H1 (cell line): ENCODE results near the gene OR10R2. TPM values are rescaled to one million over a fixed set of nuclear protein-coding genes. Genes with fewer than 3 reads are reported as not detected.

Source experiments
- CHD7 ChIP-seq: fragments of 300-600 bp; sonication (generic); IDR thresholded peaks from 2 replicates; pipeline ENCODE4 v1.7.1; 2012; ENCODE audit warnings: low read length, moderate library complexity, mild to moderate bottlenecking, inconsistent platforms; ENCODE audit not compliant: insufficient replicate concordance
- GABPA ChIP-seq: IDR thresholded peaks from 2 replicates; pipeline ENCODE4 v1.6.1; 2011; ENCODE audit warnings: mild to moderate bottlenecking, low read length, moderate library complexity, borderline replicate concordance; ENCODE audit not compliant: insufficient read depth
- KDM4A ChIP-seq: IDR thresholded peaks from one replicate; pipeline ENCODE4 v1.7.1; 2012; ENCODE audit warnings: low read depth, mild to moderate bottlenecking, moderate library complexity, low read length, inconsistent platforms; ENCODE audit not compliant: severe bottlenecking
- RFX5 ChIP-seq: IDR thresholded peaks from 2 replicates; pipeline ENCODE4 v1.6.1; 2011; ENCODE audit warnings: low read depth, low read length, improper control_type of control experiment, borderline replicate concordance
- TEAD4 ChIP-seq: IDR thresholded peaks from 2 replicates; pipeline ENCODE4 v1.6.1; 2012; ENCODE audit warnings: low read depth, low read length, inconsistent platforms, mixed read lengths
- polyA plus RNA-seq, 7 experiments: library from polyadenylated mRNA; depleted of rRNA in 3 of 7; stranded (reverse) in 5 of 7; unstranded in 2 of 7; fragments of >200 nt in 5 of 7; fragments of 200-250 nt in 2 of 7; gene quantifications; 1 replicate in 5 of 7; 2 replicates in 1 of 7; 4 replicates in 1 of 7; pipeline versions ENCODE4 v1.2.1 to v1.2.3, GENCODE V29; 2011 to 2013; ENCODE audit warnings: missing spikeins in 2 of 7, mixed read lengths in 2 of 7
- total RNA-seq: library from RNA; stranded (reverse); fragmentation: NEBNext Ultra II Directional; extraction: Animal tissue kit (Norgen Biotek cat#: 25700); gene quantifications from 2 replicates; pipeline ENCODE4 v1.2.1, GENCODE V29; 2021

The OR10R2 gene
- total and polyA plus RNA-seq, 2 of the 8 experiments (the other 6 are each of a cell fraction or from before 2014, with no cell fraction given): not detected

- TF ChIP-seq CHD7: no peak
- no peak for TF ChIP-seq KDM4A
- no peak for TF ChIP-seq RFX5
- TF ChIP-seq TEAD4: no peak
- TF ChIP-seq GABPA: no peak
- TF ChIP-seq, all 59 proteins: peak for 0
Observed at GRCh38 chr1:158454537-158454936, 17.5 kb upstream of the OR10R2 start (continued).
